Breast epithelium (tissue), 4 donors: ENCODE measurements around the gene SYNPO2. TPM values are rescaled to one million over a fixed set of nuclear protein-coding genes. Genes with fewer than 3 reads are reported as not detected.

Experiments
- DNase-seq, 2 donors: peaks; one replicate each; pipeline ENCODE4 v3.0.0-alpha.2; 2019; ENCODE audit warnings: low spot score in 2 of 2
- H3K27ac ChIP-seq, 2 donors: fragments of 200-600 bp; sonication (generic) in 1 of 2; one replicate each; pipeline ENCODE4 v1.5.1; 2016 to 2019; ENCODE audit warnings: mild to moderate bottlenecking in 1 of 2
- H3K27me3 ChIP-seq, 2 donors: fragments of 200-600 bp; sonication (generic) in 1 of 2; one replicate each; pipeline versions ENCODE4 v1.5.1 to v1.6.0; 2017 to 2019; ENCODE audit warnings: control low read depth in 1 of 2, mild to moderate bottlenecking in 1 of 2
- H3K36me3 ChIP-seq: fragments of 200-600 bp; one replicate; pipeline ENCODE4 v1.5.1; 2019
- H3K4me1 ChIP-seq, 2 donors: fragments of 200-600 bp; sonication (generic); one replicate each; pipeline ENCODE4 v1.5.1; 2016 to 2019; ENCODE audit warnings: control low read depth in 1 of 2
- H3K4me3 ChIP-seq, 3 donors: fragments of 200-600 bp; sonication (generic); 1 replicate in 2 of 3; 2 replicates in 1 of 3; pipeline ENCODE4 v1.5.1; 2016 to 2019; ENCODE audit warnings: mild to moderate bottlenecking in 3 of 3, moderate library complexity in 2 of 3
- H3K9me3 ChIP-seq, 2 donors: fragments of 200-600 bp; sonication (generic) in 1 of 2; one replicate each; pipeline ENCODE4 v1.5.1; 2016 to 2019; ENCODE audit warnings: control low read depth in 1 of 2
- CTCF ChIP-seq, 3 donors: fragments of 450-650 bp; IDR thresholded peaks; one replicate each; pipeline ENCODE4 v1.5.1; 2016 to 2017; ENCODE audit warnings: antibody characterized with exemption in 3 of 3, mild to moderate bottlenecking in 3 of 3, moderate library complexity in 3 of 3
- POLR2A ChIP-seq: fragments of 450-650 bp; IDR thresholded peaks from one replicate; pipeline ENCODE4 v1.6.1; 2016; ENCODE audit warnings: antibody characterized with exemption, mild to moderate bottlenecking, moderate library complexity
- POLR2AphosphoS5 ChIP-seq, 3 donors: sonication (generic); formaldehyde crosslinking; IDR thresholded peaks; one replicate each; pipeline ENCODE4 v1.6.1; 2017; ENCODE audit warnings: antibody characterized with exemption in 3 of 3
- intact Hi-C: fragments of 100-400 bp; cut with DNase I; formaldehyde crosslinking; loops from one replicate; pipeline ENCODE4 v1.15.1; 2023; ENCODE audit warnings: low total_unique reads
- total RNA-seq, 3 donors: library from RNA; depleted of rRNA; stranded (reverse); fragments of >200 nt; gene quantifications; one replicate each; pipeline ENCODE4 v1.1.0, GENCODE V29; 2016

Gene SYNPO2
- total RNA-seq, 3 donors from 2014 or later: 30.2 to 90.1 (median 52.7) TPM

- intact Hi-C loops: no loop called here
Observed at GRCh38 chr4:119106036-119107000, 217.7 kb downstream of the SYNPO2 start.

GRCh38 chr4:119110121-119110520 lies 221.5 kb downstream of the SYNPO2 start:
- TF ChIP-seq POLR2A (no peak), CTCF (IDR thresholded peaks at IDR 0.05) (no peak), POLR2AphosphoS5 (IDR thresholded peaks at IDR 0.05) (no peak)
- no peaks in the 10 kb centered on the region for H3K4me1 ChIP-seq
- H3K36me3 ChIP-seq: no peaks in the 10 kb centered on the region
- no peak for DNase-seq
- intact Hi-C loops: no loop called here
- H3K27ac ChIP-seq: no peak overlapping the region
- no peaks in the 10 kb centered on the region for H3K27me3 ChIP-seq
- no peak overlapping the region for H3K4me3 ChIP-seq
- no peaks in the 10 kb centered on the region for H3K9me3 ChIP-seq

More at GRCh38 chr4:119106036-119107000, 217.7 kb downstream of the SYNPO2 start:
- DNase-seq: peak; percentile 54 to 73
- TF ChIP-seq POLR2A (no peak), CTCF (IDR thresholded peaks at IDR 0.05) (no peak), POLR2AphosphoS5 (IDR thresholded peaks at IDR 0.05) (peak in 2 of 3 donors; percentile 14 to 51)
- no peaks in the 10 kb centered on the region for H3K4me1 ChIP-seq
- peak overlapping the region; percentile 75 to 84 for H3K27ac ChIP-seq
- no peak overlapping the region for H3K4me3 ChIP-seq
- no peaks in the 10 kb centered on the region for H3K9me3 ChIP-seq
- no peaks in the 10 kb centered on the region for H3K27me3 ChIP-seq
- no peaks in the 10 kb centered on the region for H3K36me3 ChIP-seq

Other genes with a start within 250 kb of the SYNPO2 start
- 10 to 100 TPM; 39.4 to 72.4 (median 42.0) TPM for gene METTL14, start 203.5 kb upstream of the SYNPO2 start, total RNA-seq
- 10 to 100 TPM; 24.5 to 63.6 (median 50.8) TPM for gene SEC24D, start 52.7 kb upstream of the SYNPO2 start, total RNA-seq
- gene MYOZ2, start 247.0 kb downstream of the SYNPO2 start, total RNA-seq: under 1 TPM; 0.15 to 0.48 (median 0.33) TPM